IPS-15b (cell line): ENCODE results near the gene BAIAP2L2.
"Not testable (repeated sequence)": the region's sequence is repeated elsewhere in the genome, so short reads cannot be mapped to it uniquely, and the experiment has no call there.

Experiments
- H3K27me3 ChIP-seq: one replicate; pipeline ENCODE4 v1.6.1; 2013; ENCODE audit warnings: low read length; ENCODE audit not compliant: control insufficient read depth, insufficient read depth
- H3K36me3 ChIP-seq: one replicate; pipeline ENCODE4 v1.6.1; 2013; ENCODE audit warnings: low read length; ENCODE audit not compliant: control insufficient read depth, insufficient read depth
- H3K4me1 ChIP-seq: one replicate; pipeline ENCODE4 v1.6.1; 2013; ENCODE audit warnings: mild to moderate bottlenecking, low read length; ENCODE audit not compliant: control insufficient read depth, insufficient read depth
- H3K4me3 ChIP-seq: one replicate; pipeline ENCODE4 v1.5.1; 2013; ENCODE audit warnings: low read depth, low read length
- H3K9ac ChIP-seq: one replicate; pipeline ENCODE4 v1.6.1; 2013; ENCODE audit warnings: low read depth, mild to moderate bottlenecking, low read length
- H3K9me3 ChIP-seq: one replicate; pipeline ENCODE4 v1.6.1; 2013; ENCODE audit warnings: mild to moderate bottlenecking, low read length; ENCODE audit not compliant: control insufficient read depth, insufficient read depth

Gene BAIAP2L2

DNA sequence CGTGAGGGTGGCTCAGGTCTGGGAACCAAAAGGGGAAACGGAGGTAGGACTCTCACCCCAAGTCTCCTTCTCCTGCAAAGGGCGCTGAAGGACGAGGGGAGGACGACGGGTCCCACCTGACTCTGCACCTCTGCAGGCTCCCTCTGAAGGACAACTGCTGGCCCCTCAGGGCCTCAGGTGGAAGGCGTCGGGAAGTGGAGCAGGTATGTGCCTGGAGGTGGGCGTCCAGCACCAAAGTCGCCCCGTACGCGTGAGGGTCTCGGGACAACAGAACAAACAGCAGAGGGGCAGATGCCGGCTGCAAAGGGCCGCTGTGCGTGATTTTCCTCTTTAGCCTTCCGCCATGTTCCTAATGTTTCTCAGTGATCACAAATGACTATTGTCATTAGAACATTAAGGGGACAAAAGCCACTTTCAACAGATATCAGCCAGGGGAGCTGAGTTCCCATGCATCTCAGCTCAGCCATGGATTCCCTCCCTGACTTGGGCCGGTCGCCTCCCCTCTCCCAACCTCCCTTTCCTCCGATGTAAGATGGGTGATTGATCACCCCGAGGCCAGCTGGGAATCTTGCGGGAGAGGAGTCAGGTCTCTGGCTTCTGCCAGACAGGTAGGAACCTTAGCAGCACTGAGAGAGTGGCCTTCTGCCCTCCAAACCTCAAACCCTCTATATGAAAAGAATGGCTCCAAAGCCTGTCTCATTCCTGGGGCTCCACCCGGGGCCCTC, 27.3 kb downstream of the BAIAP2L2 start:
- Histone ChIP-seq H3K27me3 (peaks cover 13% of the 10 kb centered on the region), H3K36me3 (peaks cover 7% of the 10 kb centered on the region), H3K4me3 (no peak overlapping the region), H3K9ac (no peak overlapping the region), H3K4me1 (peaks cover under 1% of the 10 kb centered on the region), H3K9me3 (no peaks in the 10 kb centered on the region)

DNA sequence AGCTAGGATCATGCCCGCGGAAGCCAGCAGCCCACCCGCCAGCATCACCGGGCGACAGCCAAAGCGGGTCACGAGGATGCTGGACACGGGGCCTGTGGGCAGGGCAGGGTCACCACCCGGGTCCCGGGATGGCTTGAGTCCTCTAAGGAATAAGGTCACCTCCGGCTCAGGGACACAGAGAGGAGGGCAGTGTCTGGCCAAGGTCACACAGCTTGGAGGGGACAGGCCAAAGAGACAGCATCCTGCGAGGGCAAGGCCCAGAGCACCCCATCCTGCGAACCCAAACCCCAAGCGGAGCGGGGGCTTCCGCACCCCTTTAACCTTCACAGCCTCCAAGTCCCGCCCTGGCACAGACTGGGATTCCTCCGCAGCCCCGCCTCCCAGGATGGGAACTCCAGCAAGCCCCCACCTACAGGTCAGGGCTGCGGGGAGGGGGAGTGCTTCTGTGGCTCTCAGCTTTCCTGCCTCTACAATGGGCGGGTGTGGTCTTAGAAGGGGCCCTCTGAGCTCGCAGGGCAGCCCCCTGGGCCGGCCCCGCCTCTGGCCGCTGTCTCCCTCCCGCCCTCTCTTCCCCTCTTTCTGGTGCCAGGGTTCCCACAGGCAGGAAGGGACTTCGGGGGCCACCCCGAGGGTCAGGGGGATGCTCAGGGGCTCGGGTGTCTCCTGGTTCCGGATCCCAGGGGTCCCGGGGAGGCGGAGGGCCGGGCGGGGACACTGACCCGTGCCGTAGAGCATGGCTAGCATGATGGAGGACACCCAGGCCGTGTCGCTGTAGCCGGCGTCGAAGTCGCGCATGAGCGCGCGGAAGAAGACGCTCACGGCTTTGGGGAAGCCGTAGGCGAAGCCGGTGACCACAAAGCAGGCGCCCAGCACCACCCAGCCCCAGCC, 28.3 kb downstream of the BAIAP2L2 start:
- Histone ChIP-seq H3K36me3 (peaks cover 7% of the 10 kb centered on the region), H3K4me3 (peak overlapping the region; percentile 30), H3K9me3 (no peaks in the 10 kb centered on the region), H3K27me3 (peaks cover 13% of the 10 kb centered on the region), H3K9ac (no peak overlapping the region), H3K4me1 (no peaks in the 10 kb centered on the region)

DNA sequence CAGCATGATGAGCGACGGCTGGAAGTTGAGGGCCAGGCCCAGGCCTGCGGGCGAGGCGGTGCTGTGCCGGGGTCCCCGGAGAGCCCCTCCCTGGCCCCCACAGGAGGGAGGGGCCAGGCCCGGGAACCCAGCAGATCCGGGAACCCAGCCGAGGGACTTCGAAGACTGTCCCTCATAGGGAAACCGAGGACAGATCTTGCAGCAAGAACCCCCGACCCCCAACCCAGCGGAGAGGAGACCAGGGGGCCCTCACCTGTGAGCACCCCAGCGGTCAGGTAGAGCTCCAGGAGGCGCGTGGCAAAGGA, 28.9 kb downstream of the BAIAP2L2 start:
- Histone ChIP-seq H3K9me3 (no peaks in the 10 kb centered on the region), H3K4me3 (peak overlapping the region; percentile 30), H3K27me3 (peaks cover 13% of the 10 kb centered on the region), H3K9ac (no peak overlapping the region), H3K36me3 (peaks cover 7% of the 10 kb centered on the region), H3K4me1 (no peaks in the 10 kb centered on the region)

DNA sequence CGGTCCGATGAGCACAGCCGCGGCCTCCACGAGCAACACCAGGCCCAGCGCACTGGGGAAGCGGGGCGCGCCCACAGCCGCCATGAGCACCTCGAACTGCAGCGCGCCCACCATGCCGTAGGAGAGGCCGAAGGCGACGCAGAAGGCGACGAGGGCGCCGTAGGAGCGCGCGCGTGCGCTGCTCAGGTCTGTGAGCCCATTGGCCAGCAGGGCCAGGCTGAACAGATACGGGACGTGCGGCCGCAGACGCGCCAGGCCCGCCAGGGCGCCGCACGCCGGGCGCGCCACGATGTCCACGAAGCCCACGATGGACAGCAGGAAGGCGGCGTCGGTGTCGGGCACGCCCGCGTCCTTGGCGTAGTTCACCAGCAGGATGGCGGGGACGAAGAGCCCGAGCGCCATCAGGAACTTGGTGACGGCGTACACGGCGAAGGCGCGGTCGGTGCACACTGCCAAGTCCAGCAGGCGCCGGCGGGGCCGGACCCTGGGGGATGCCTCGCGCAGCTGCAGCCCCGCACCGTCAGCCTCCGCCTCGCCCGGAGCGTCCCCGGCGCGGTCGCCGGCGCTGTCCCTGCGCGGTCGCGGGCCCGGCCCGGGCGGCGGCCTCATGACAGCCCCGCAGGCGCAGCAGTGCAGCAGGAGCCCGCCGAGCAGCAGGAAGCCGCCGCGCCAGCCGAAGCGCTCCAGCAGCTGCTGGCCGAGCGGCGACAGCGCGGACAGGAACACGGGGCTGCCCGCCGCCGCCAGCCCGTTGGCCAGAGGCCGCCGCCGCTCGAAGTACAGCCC, 29.4 kb downstream of the BAIAP2L2 start:
- H3K4me3 ChIP-seq = peak overlapping the region; percentile 48
- no peak overlapping the region for H3K9ac ChIP-seq
- H3K27me3 ChIP-seq = peaks cover 13% of the 10 kb centered on the region
- peaks cover 5% of the 10 kb centered on the region for H3K36me3 ChIP-seq
- no peaks in the 10 kb centered on the region for H3K4me1 ChIP-seq
- no peaks in the 10 kb centered on the region for H3K9me3 ChIP-seq

DNA sequence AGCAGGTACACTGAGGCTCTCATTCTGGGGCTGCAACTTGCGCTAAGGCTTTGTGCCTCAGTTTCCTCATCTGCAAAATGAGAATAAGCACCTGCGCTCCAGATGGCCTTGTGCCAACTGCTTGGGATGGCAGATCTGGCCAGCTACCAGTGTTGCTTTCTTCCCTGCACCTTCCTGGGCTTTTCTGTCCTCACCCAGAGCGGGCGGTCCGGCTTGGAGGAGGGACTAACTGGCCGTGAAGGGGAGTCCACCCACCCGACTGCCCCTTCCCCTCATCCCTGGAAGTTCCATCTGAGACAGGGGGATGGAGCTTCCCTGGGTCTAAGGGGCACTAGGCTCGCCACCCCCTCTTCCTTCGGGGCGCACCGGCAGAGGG, 30.0 kb downstream of the BAIAP2L2 start:
- no peak overlapping the region for H3K9ac ChIP-seq
- no peak overlapping the region for H3K4me3 ChIP-seq
- no peaks in the 10 kb centered on the region for H3K4me1 ChIP-seq
- H3K36me3 ChIP-seq = peaks cover 6% of the 10 kb centered on the region
- no peaks in the 10 kb centered on the region for H3K9me3 ChIP-seq
- peaks cover 13% of the 10 kb centered on the region for H3K27me3 ChIP-seq

DNA sequence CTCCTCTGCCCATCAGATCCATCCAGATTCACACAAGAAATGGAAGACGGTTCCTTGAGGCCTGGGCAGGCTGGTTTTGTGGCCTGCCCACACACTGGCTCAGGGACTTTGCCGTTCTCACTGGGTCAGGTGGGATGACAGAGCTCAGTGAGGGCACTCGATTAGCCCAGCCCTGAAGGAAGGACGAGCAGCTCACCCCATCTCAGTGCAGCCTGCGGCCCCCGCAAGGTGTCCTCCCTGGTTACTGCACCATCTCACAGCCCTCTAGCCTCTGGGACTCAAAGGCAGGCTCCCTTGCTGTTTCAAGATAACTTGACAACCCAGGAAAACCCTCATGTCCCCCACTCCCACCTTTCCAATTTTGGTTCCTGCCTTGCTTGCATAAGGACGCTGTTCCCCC, 30.7 kb downstream of the BAIAP2L2 start:
- peaks cover 13% of the 10 kb centered on the region for H3K27me3 ChIP-seq
- H3K36me3 ChIP-seq = peaks cover 8% of the 10 kb centered on the region
- H3K9me3 ChIP-seq = no peaks in the 10 kb centered on the region
- H3K9ac ChIP-seq = no peak overlapping the region
- no peaks in the 10 kb centered on the region for H3K4me1 ChIP-seq
- no peak overlapping the region for H3K4me3 ChIP-seq

DNA sequence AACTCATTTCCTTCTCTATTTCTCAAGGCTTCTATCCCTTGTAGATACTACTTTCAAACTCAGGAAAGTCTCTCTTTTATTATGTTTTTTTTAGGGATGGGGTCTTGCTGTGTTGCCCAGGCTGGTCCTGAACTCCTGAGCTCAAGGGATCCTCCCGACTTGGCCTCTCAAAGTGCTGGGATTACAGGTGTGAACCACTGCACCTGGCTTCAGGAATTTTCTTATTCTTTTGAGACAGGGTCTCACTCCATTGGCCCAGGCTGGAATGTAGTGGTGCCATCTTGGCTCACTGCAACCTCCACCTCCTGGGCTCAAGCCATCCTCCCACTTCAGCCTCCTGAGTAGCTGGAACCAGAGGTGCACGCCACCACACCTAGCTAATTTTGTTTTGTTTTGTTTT, 31.3 kb downstream of the BAIAP2L2 start:
- peaks cover 11% of the 10 kb centered on the region for H3K36me3 ChIP-seq
- H3K9me3 ChIP-seq, H3K9ac ChIP-seq, H3K4me1 ChIP-seq, H3K4me3 ChIP-seq: not testable (repeated sequence)
- H3K27me3 ChIP-seq = peaks cover 13% of the 10 kb centered on the region

DNA sequence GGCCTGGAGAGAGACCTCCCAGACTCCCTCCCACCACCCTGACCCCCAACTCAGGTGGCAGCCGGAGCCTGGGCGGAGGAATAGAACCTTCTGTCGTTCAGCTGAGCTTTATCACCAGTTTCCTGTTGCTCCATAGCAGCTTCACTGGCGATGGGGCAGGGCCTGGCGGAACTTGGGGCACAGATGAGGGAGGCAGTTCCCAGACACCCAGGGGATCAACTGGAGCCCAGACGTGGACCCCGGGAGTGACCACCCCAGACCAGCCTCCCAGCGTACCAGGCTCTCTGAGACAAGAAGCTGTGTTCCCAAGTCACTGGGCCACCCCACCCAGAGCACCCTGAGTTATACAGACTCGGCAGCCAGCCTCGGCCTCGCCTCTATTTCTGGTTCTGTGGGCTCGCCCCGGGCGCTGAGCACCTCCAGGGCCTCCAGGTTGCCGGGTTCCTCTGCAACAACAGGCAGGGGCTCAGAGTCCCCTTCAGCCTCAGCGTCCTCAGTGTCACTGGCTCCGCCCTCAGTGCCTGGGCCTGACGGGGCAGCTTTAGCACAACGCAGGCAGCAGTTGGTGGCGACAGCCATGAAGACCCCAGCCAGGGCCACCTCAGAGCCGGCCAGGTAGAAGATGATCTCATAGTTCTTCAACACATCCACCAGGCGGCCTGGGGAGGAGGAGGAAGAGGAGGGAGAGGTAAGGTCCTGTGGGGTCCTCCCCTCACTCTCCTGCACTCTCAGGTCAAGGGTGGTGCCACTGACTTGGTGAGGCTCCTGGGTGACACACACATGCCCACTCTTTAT, 32.2 kb downstream of the BAIAP2L2 start:
- H3K4me1 ChIP-seq = no peaks in the 10 kb centered on the region
- no peaks in the 10 kb centered on the region for H3K9me3 ChIP-seq
- no peak overlapping the region for H3K4me3 ChIP-seq
- no peak overlapping the region for H3K9ac ChIP-seq
- H3K27me3 ChIP-seq = peaks cover 13% of the 10 kb centered on the region
- H3K36me3 ChIP-seq = peaks cover 11% of the 10 kb centered on the region

DNA sequence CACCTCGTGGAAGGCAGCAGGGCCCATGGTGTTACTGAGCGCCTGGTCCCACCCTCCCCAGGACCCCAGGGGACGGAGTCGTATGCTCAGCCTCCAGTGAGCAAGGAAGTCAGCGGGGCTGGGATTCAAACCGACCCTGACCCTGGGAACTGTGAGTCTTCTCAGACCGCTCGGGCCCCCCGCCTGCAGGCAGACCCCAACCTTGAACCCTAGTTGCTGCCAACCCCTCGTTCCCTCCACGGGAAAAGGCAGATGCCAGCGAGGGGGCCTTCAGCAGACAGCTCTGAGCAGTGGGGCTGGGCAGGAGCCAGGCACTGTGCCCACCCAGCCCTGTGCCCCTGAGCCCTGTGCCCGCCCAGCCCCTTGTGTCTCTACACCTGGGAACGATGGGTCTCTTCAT, 32.9 kb downstream of the BAIAP2L2 start:
- Histone ChIP-seq H3K4me3 (no peak overlapping the region), H3K27me3 (peaks cover 13% of the 10 kb centered on the region), H3K9ac (no peak overlapping the region), H3K4me1 (no peaks in the 10 kb centered on the region), H3K9me3 (no peaks in the 10 kb centered on the region), H3K36me3 (peaks cover 18% of the 10 kb centered on the region)

DNA sequence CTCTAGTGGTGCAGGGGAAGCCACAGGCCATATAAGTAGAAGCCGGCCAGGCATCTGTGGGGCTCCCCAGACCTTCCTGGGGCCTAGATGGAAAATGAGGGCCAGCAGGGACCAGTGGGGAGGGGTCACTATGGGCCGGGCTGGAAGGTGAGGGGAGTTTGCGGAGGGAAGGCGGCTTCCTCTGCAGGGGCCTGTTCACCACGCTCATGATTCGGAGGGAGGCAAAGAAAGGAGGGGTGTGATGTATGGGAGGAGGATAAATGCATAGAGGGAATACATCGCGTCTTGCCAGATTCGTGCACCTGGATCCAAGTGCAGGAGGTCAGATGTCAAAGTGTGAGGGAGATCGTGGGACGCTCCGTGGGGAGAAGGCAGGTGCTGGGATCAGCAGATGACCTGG, 33.4 kb downstream of the BAIAP2L2 start:
- Histone ChIP-seq H3K4me1 (no peaks in the 10 kb centered on the region), H3K27me3 (peaks cover 13% of the 10 kb centered on the region), H3K9me3 (no peaks in the 10 kb centered on the region), H3K9ac (no peak overlapping the region), H3K36me3 (peaks cover 23% of the 10 kb centered on the region), H3K4me3 (no peak overlapping the region)

DNA sequence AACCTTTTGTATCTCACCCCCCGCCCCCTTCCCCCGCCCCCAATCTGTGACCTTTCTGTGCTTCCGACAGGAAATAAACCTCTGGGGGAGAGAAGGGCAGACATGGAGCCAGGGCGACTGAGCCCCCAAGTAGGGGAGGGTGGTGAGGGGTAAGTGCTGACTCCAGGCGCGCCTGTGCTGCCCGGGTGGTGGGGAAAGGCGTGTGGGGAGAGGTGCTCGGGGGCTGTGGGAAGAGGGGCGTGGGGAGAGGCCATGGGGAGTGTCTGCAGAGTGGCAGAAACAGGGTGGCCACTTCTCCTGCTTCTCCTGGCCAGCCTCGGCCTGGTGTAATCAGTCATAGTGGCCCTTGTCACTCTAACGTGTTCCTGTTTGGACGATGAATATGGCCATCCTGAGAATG, 34.5 kb downstream of the BAIAP2L2 start:
- Histone ChIP-seq H3K27me3 (peaks cover 8% of the 10 kb centered on the region), H3K9me3 (no peaks in the 10 kb centered on the region), H3K36me3 (peaks cover 29% of the 10 kb centered on the region), H3K4me3 (no peak overlapping the region), H3K9ac (no peak overlapping the region), H3K4me1 (no peaks in the 10 kb centered on the region)
